ENCODE measurements around the gene LMO1. TPM values are rescaled to one million over a fixed set of nuclear protein-coding genes. Genes with fewer than 3 reads are reported as not detected.

LMO1 gene
- total and polyA plus RNA-seq, 4 donors = not detected

GRCh38 chr11:8285796-8286195 is 22.1 kb upstream of the LMO1 start:
- intact Hi-C loops (cut with DNase I) = no loop called here
- 90 to 95% methylated on average over 4 of the region's 4 CpGs for WGBS, 2 donors
- Histone ChIP-seq H3K27ac (ENCODE audit: low read depth in 1 of 2, low read length in 2 of 2) (no peak overlapping the region), H3K4me1 (ENCODE audit: control insufficient read depth in 1 of 2, insufficient read depth in 2 of 2, low read length in 2 of 2) (no peaks in the 10 kb centered on the region), H3K36me3 (ENCODE audit: control insufficient read depth in 1 of 2, insufficient read depth in 2 of 2, low read length in 1 of 2) (no peaks in the 10 kb centered on the region), H3K4me3 (ENCODE audit: low read length in 2 of 2) (no peak overlapping the region), H3K27me3 (ENCODE audit: control insufficient read depth in 1 of 2, insufficient read depth in 2 of 2, low read length in 1 of 2) (no peaks in the 10 kb centered on the region), H3K9me3 (ENCODE audit: control insufficient read depth, low read length) (peaks cover 2% of the 10 kb centered on the region)
- no peak for ATAC-seq (ENCODE audit: low FRiP score)
- peak in 1 of 2 donors; percentile 37 for DNase-seq

DNA sequence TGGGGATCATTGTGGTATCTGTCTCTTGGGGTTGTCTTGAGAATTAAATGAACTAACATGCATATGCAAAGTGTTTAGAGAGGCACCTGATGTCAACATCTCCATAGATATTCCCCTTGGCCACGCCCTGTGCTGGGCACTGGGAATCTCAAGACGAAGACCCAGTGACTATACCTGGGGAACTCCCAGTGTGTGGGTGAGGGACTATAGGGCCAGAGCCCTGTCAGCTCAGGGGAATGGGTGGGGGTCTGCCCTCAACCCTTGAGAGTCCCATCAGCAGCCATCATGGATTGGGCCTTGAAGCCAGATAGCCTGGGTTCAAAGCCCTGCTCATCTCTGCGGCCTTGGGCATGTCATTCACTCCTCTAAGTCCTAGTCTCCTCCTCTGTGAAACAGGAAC is 21.6 kb upstream of the LMO1 start:
- Histone ChIP-seq H3K27me3 (ENCODE audit: control insufficient read depth in 1 of 2, insufficient read depth in 2 of 2, low read length in 1 of 2) (no peaks in the 10 kb centered on the region), H3K27ac (ENCODE audit: low read depth in 1 of 2, low read length in 2 of 2) (no peak overlapping the region), H3K4me3 (ENCODE audit: low read length in 2 of 2) (no peak overlapping the region), H3K36me3 (ENCODE audit: control insufficient read depth in 1 of 2, insufficient read depth in 2 of 2, low read length in 1 of 2) (no peaks in the 10 kb centered on the region), H3K4me1 (ENCODE audit: control insufficient read depth in 1 of 2, insufficient read depth in 2 of 2, low read length in 2 of 2) (no peaks in the 10 kb centered on the region), H3K9me3 (ENCODE audit: control insufficient read depth, low read length) (peaks cover 2% of the 10 kb centered on the region)
- DNase-seq (peak in 1 of 2 donors; percentile 27), ATAC-seq (ENCODE audit: low FRiP score) (no peak)
- 94 to 97% methylated on average over 3 of the region's 3 CpGs for WGBS, 2 donors
- intact Hi-C loops (cut with DNase I) = no loop called here

GRCh38 chr11:8283465-8284230 is 20.0 kb upstream of the LMO1 start:
- Histone ChIP-seq H3K9me3 (ENCODE audit: control insufficient read depth, low read length) (peaks cover 2% of the 10 kb centered on the region), H3K4me3 (ENCODE audit: low read length in 2 of 2) (no peak overlapping the region), H3K27me3 (ENCODE audit: control insufficient read depth in 1 of 2, insufficient read depth in 2 of 2, low read length in 1 of 2) (no peaks in the 10 kb centered on the region), H3K27ac (ENCODE audit: low read depth in 1 of 2, low read length in 2 of 2) (no peak overlapping the region), H3K4me1 (ENCODE audit: control insufficient read depth in 1 of 2, insufficient read depth in 2 of 2, low read length in 2 of 2) (no peaks in the 10 kb centered on the region), H3K36me3 (ENCODE audit: control insufficient read depth in 1 of 2, insufficient read depth in 2 of 2, low read length in 1 of 2) (no peaks in the 10 kb centered on the region)
- peak; percentile 60 for ATAC-seq (ENCODE audit: low FRiP score)
- intact Hi-C loops (cut with DNase I) = no loop called here
- peak in 1 of 2 donors; percentile 67 for DNase-seq
- WGBS, 2 donors = 13% methylated on average over 30 to 32 of the region's 32 CpGs

DNA sequence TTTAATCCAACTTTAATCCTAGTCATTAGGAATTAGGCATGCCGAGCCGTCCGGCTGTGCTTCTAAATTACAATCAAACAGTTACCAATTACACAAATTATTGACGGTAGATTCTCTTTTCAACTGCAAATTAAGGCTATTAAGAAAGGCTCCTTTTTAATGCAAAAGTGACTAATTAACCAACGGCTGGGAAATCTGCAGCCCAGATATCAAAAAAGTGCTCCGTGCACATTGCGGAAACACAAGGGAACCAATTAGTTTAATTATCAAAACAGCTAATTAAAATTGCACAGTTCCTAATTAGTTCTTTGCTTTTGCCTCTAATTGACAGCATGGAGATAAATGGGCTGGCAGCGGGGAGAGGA is 19.4 kb upstream of the LMO1 start:
- intact Hi-C loops (cut with DNase I) = no loop called here
- no peaks in the 10 kb centered on the region for H3K36me3 ChIP-seq (ENCODE audit: control insufficient read depth in 1 of 2, insufficient read depth in 2 of 2, low read length in 1 of 2)
- H3K27me3 ChIP-seq (ENCODE audit: control insufficient read depth in 1 of 2, insufficient read depth in 2 of 2, low read length in 1 of 2) = no peaks in the 10 kb centered on the region
- H3K4me1 ChIP-seq (ENCODE audit: control insufficient read depth in 1 of 2, insufficient read depth in 2 of 2, low read length in 2 of 2) = no peaks in the 10 kb centered on the region
- H3K9me3 ChIP-seq (ENCODE audit: control insufficient read depth, low read length) = peaks cover 2% of the 10 kb centered on the region
- no peak for DNase-seq
- no peak overlapping the region for H3K4me3 ChIP-seq (ENCODE audit: low read length in 2 of 2)
- no peak overlapping the region for H3K27ac ChIP-seq (ENCODE audit: low read depth in 1 of 2, low read length in 2 of 2)
- ATAC-seq (ENCODE audit: low FRiP score) = no peak
- WGBS, 2 donors = 65 to 69% methylated on average over 8 of the region's 8 CpGs

DNA sequence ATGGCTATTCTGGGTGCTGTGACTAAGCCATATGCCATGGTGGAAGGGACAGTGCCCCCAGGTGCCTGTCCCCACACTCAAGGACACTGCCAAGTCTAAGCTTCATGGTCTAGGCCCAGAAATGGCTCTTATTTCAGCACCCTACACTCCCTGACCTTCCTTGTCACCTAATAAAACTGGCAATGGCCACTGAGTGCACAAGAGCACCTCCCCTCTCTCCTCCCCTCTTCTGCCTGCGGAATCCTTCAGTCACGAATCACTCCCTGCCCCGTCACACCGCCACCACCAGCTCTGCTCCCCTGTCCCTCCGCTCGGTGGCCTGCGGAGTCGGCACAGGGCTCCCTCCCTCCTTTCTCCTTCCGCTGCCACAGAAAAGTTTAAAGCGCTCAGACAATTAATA is 19.0 kb upstream of the LMO1 start:
- peaks cover 2% of the 10 kb centered on the region for H3K9me3 ChIP-seq (ENCODE audit: control insufficient read depth, low read length)
- no peak overlapping the region for H3K4me3 ChIP-seq (ENCODE audit: low read length in 2 of 2)
- H3K36me3 ChIP-seq (ENCODE audit: control insufficient read depth in 1 of 2, insufficient read depth in 2 of 2, low read length in 1 of 2) = no peaks in the 10 kb centered on the region
- no peak overlapping the region for H3K27ac ChIP-seq (ENCODE audit: low read depth in 1 of 2, low read length in 2 of 2)
- no peak for ATAC-seq (ENCODE audit: low FRiP score)
- no peaks in the 10 kb centered on the region for H3K27me3 ChIP-seq (ENCODE audit: control insufficient read depth in 1 of 2, insufficient read depth in 2 of 2, low read length in 1 of 2)
- H3K4me1 ChIP-seq (ENCODE audit: control insufficient read depth in 1 of 2, insufficient read depth in 2 of 2, low read length in 2 of 2) = no peaks in the 10 kb centered on the region
- DNase-seq = peak in 1 of 2 donors; percentile 37
- WGBS, 2 donors = 89 to 92% methylated on average over 10 of the region's 10 CpGs
- intact Hi-C loops (cut with DNase I) = no loop called here

- H3K4me3 ChIP-seq (ENCODE audit: low read length in 2 of 2) = no peak overlapping the region
- ATAC-seq (ENCODE audit: low FRiP score) (no peak), DNase-seq (peak in 1 of 2 donors; percentile 24)
- no peaks in the 10 kb centered on the region for H3K4me1 ChIP-seq (ENCODE audit: control insufficient read depth in 1 of 2, insufficient read depth in 2 of 2, low read length in 2 of 2)
- H3K36me3 ChIP-seq (ENCODE audit: control insufficient read depth in 1 of 2, insufficient read depth in 2 of 2, low read length in 1 of 2) = no peaks in the 10 kb centered on the region
- intact Hi-C loops (cut with DNase I) = no loop called here
- H3K9me3 ChIP-seq (ENCODE audit: control insufficient read depth, low read length) = peaks cover 2% of the 10 kb centered on the region
- 95 to 97% methylated on average over 2 of the region's 2 CpGs for WGBS, 2 donors
- no peaks in the 10 kb centered on the region for H3K27me3 ChIP-seq (ENCODE audit: control insufficient read depth in 1 of 2, insufficient read depth in 2 of 2, low read length in 1 of 2)
- no peak overlapping the region for H3K27ac ChIP-seq (ENCODE audit: low read depth in 1 of 2, low read length in 2 of 2)
These were observed 17.6 kb upstream of the LMO1 start for GRCh38 chr11:8281266-8281665.

- H3K27me3 ChIP-seq (ENCODE audit: control insufficient read depth in 1 of 2, insufficient read depth in 2 of 2, low read length in 1 of 2) = no peaks in the 10 kb centered on the region
- H3K36me3 ChIP-seq (ENCODE audit: control insufficient read depth in 1 of 2, insufficient read depth in 2 of 2, low read length in 1 of 2) = no peaks in the 10 kb centered on the region
- H3K27ac ChIP-seq (ENCODE audit: low read depth in 1 of 2, low read length in 2 of 2) = no peak overlapping the region
- intact Hi-C loops (cut with DNase I) = no loop called here
- WGBS, 2 donors = 80 to 83% methylated on average over 7 of the region's 7 CpGs
- ATAC-seq (ENCODE audit: low FRiP score) (no peak), DNase-seq (peak in 1 of 2 donors; percentile 51)
- peaks cover 2% of the 10 kb centered on the region for H3K9me3 ChIP-seq (ENCODE audit: control insufficient read depth, low read length)
- no peaks in the 10 kb centered on the region for H3K4me1 ChIP-seq (ENCODE audit: control insufficient read depth in 1 of 2, insufficient read depth in 2 of 2, low read length in 2 of 2)
- H3K4me3 ChIP-seq (ENCODE audit: low read length in 2 of 2) = no peak overlapping the region
These were observed 14.0 kb upstream of the LMO1 start for GRCh38 chr11:8277691-8278090.

- H3K4me3 ChIP-seq (ENCODE audit: low read length in 2 of 2) = no peak overlapping the region
- peaks cover 2% of the 10 kb centered on the region for H3K9me3 ChIP-seq (ENCODE audit: control insufficient read depth, low read length)
- H3K4me1 ChIP-seq (ENCODE audit: control insufficient read depth in 1 of 2, insufficient read depth in 2 of 2, low read length in 2 of 2) = no peaks in the 10 kb centered on the region
- WGBS, 2 donors = 84 to 87% methylated on average over 4 of the region's 4 CpGs
- DNase-seq (peak in 1 of 2 donors; percentile 9), ATAC-seq (ENCODE audit: low FRiP score) (no peak)
- H3K27ac ChIP-seq (ENCODE audit: low read depth in 1 of 2, low read length in 2 of 2) = no peak overlapping the region
- no peaks in the 10 kb centered on the region for H3K27me3 ChIP-seq (ENCODE audit: control insufficient read depth in 1 of 2, insufficient read depth in 2 of 2, low read length in 1 of 2)
- intact Hi-C loops (cut with DNase I) = no loop called here
- H3K36me3 ChIP-seq (ENCODE audit: control insufficient read depth in 1 of 2, insufficient read depth in 2 of 2, low read length in 1 of 2) = no peaks in the 10 kb centered on the region
These were observed 12.8 kb upstream of the LMO1 start for GRCh38 chr11:8276528-8276927.

DNA sequence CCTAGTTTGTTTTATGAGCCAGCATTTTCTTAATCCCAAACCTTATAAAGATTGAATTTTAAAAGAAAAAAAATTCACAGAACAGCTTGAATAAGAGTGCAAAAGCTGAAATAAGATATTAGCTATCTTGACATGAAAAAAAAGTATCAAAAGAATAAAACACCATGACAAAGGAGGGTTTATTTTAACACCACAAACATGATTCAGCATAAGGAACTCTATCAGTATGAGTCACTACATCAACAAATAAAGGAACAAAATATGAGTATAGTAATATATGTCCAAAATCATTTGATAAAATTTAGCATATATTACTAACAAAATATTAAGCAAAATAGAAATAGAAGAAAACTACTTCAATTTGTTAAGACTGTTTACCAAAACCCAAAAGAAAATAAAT is 9.6 kb upstream of the LMO1 start:
- no peak for ATAC-seq (ENCODE audit: low FRiP score)
- Histone ChIP-seq H3K4me3 (ENCODE audit: low read length in 2 of 2) (no peak overlapping the region), H3K4me1 (ENCODE audit: control insufficient read depth in 1 of 2, insufficient read depth in 2 of 2, low read length in 2 of 2) (no peaks in the 10 kb centered on the region), H3K27ac (ENCODE audit: low read depth in 1 of 2, low read length in 2 of 2) (no peak overlapping the region), H3K9me3 (ENCODE audit: control insufficient read depth, low read length) (no peaks in the 10 kb centered on the region), H3K36me3 (ENCODE audit: control insufficient read depth in 1 of 2, insufficient read depth in 2 of 2, low read length in 1 of 2) (no peaks in the 10 kb centered on the region), H3K27me3 (ENCODE audit: control insufficient read depth in 1 of 2, insufficient read depth in 2 of 2, low read length in 1 of 2) (no peaks in the 10 kb centered on the region)
- DNase-seq = no peak
- intact Hi-C loops (cut with DNase I) = no loop called here
